Gastrocnemius medialis (tissue), 4 donors: ENCODE data around the gene LNX1. TPM values are rescaled to one million over a fixed set of nuclear protein-coding genes. Genes with fewer than 3 reads are reported as not detected.

Experiments used
- ATAC-seq, 2 donors: fragments of 150-250 bp; one replicate each; pipeline ENCODE4 v1.9.1; 2016
- DNase-seq, 2 donors: peaks; one replicate each; pipeline ENCODE4 v3.0.0-alpha.2; 2019
- H3K27ac ChIP-seq, 4 donors: fragments of 200-600 bp; sonication (generic); 1 replicate in 1 of 4; 2 replicates in 3 of 4; pipeline ENCODE4 v1.5.1; 2016 to 2018; ENCODE audit warnings: mild to moderate bottlenecking in 2 of 4, moderate library complexity in 1 of 4
- H3K27me3 ChIP-seq, 3 donors: fragments of 200-600 bp; sonication (generic) in 2 of 3; 1 replicate in 1 of 3; 2 replicates in 2 of 3; pipeline versions ENCODE4 v1.5.1 to v1.6.0; 2016 to 2019; ENCODE audit warnings: mild to moderate bottlenecking in 1 of 3, moderate library complexity in 1 of 3
- H3K36me3 ChIP-seq, 2 donors: fragments of 200-600 bp; sonication (generic) in 1 of 2; one replicate each; pipeline ENCODE4 v1.5.1; 2017 to 2018
- H3K4me1 ChIP-seq, 2 donors: fragments of 200-600 bp; sonication (generic) in 1 of 2; one replicate each; pipeline ENCODE4 v1.5.1; 2016 to 2017; ENCODE audit warnings: mild to moderate bottlenecking in 2 of 2
- H3K4me3 ChIP-seq, 4 donors: fragments of 200-600 bp; sonication (generic) in 3 of 4; 1 replicate in 1 of 4; 2 replicates in 3 of 4; pipeline ENCODE4 v1.5.1; 2016 to 2019; ENCODE audit warnings: mild to moderate bottlenecking in 2 of 4
- H3K9me3 ChIP-seq, 3 donors: fragments of 200-600 bp; sonication (generic) in 2 of 3; 1 replicate in 1 of 3; 2 replicates in 2 of 3; pipeline ENCODE4 v1.5.1; 2016 to 2019
- CTCF ChIP-seq, 5 experiments: fragments of 450-650 bp in 3 of 5; fragments of 200-600 bp in 2 of 5; sonication (generic) in 2 of 5; IDR thresholded peaks in 4 of 5; conservative IDR thresholded peaks in 1 of 5; 1 replicate in 4 of 5; 2 replicates in 1 of 5; pipeline ENCODE4 v1.5.1; 2016 to 2019; ENCODE audit warnings: antibody characterized with exemption in 5 of 5, mild to moderate bottlenecking in 3 of 5, moderate library complexity in 3 of 5
- POLR2A ChIP-seq, 2 donors: fragments of 450-650 bp; IDR thresholded peaks; one replicate each; pipeline ENCODE4 v1.6.1; 2017; ENCODE audit warnings: antibody characterized with exemption in 2 of 2, mild to moderate bottlenecking in 2 of 2, moderate library complexity in 2 of 2
- in situ Hi-C, 4 donors: fragments of 200-750 bp; cut with MboI; loops; one replicate each; pipeline versions ENCODE4 v1.15.0 to v1.8.0; 2017; ENCODE audit warnings: low sequenced_read_pairs in 4 of 4
- intact Hi-C: fragments of 100-400 bp; cut with DNase I; formaldehyde crosslinking; loops from one replicate; pipeline ENCODE4 v1.15.1; 2023; ENCODE audit warnings: low total_unique reads
- total RNA-seq, 4 donors: library from RNA; depleted of rRNA; stranded (reverse); fragments of >200 nt; gene quantifications; one replicate each; pipeline versions ENCODE4 v1.1.0 to v1.2.3, GENCODE V29; 2016

Gene LNX1
- total RNA-seq, 4 donors from 2014 or later: 7.0 to 12.3 (median 11.0) TPM

GRCh38 chr4:53557669-53558064 lies 33.6 kb downstream of the LNX1 start:
- DNase-seq (no peak), ATAC-seq (no peak)
- H3K4me3 ChIP-seq: no peak overlapping the region
- TF ChIP-seq CTCF (IDR thresholded peaks at IDR 0.05 in 4 of 5, conservative IDR thresholded peaks at IDR 0.05 in 1 of 5): no peak
- no peak for TF ChIP-seq POLR2A (IDR thresholded peaks at IDR 0.05)
- no peaks in the 10 kb centered on the region for H3K9me3 ChIP-seq
- H3K27ac ChIP-seq: peak overlapping the region in 2 of 4 donors; percentile 2 to 45
- intact Hi-C loops (no loop called here), in situ Hi-C loops (no loop called here)
- H3K4me1 ChIP-seq: peaks cover 0 to 4% of the 10 kb centered on the region in 2 donors
- H3K36me3 ChIP-seq: no peaks in the 10 kb centered on the region
- H3K27me3 ChIP-seq: no peaks in the 10 kb centered on the region

- Histone ChIP-seq H3K4me3 (no peak overlapping the region), H3K27me3 (no peaks in the 10 kb centered on the region), H3K4me1 (peaks cover 0 to 4% of the 10 kb centered on the region in 2 donors), H3K36me3 (no peaks in the 10 kb centered on the region), H3K9me3 (no peaks in the 10 kb centered on the region), H3K27ac (no peak overlapping the region)
- TF ChIP-seq POLR2A (IDR thresholded peaks at IDR 0.05) (no peak), CTCF (IDR thresholded peaks at IDR 0.05 in 4 of 5, conservative IDR thresholded peaks at IDR 0.05 in 1 of 5) (no peak)
- no peak for ATAC-seq
- intact Hi-C loops: no loop called here
- DNase-seq: no peak
- in situ Hi-C loops: no loop called here
These were observed 34.6 kb downstream of the LNX1 start for GRCh38 chr4:53556651-53557050.

- Histone ChIP-seq H3K27me3 (no peaks in the 10 kb centered on the region), H3K4me3 (no peak overlapping the region), H3K9me3 (no peaks in the 10 kb centered on the region), H3K27ac (no peak overlapping the region), H3K36me3 (no peaks in the 10 kb centered on the region), H3K4me1 (peaks cover 0 to 4% of the 10 kb centered on the region in 2 donors)
- no peak for TF ChIP-seq POLR2A (IDR thresholded peaks at IDR 0.05)
- no peak for TF ChIP-seq CTCF (IDR thresholded peaks at IDR 0.05 in 4 of 5, conservative IDR thresholded peaks at IDR 0.05 in 1 of 5)
- no peak for DNase-seq
- in situ Hi-C loops (no loop called here), intact Hi-C loops (no loop called here)
- ATAC-seq: no peak
These were observed 37.6 kb downstream of the LNX1 start for GRCh38 chr4:53553486-53554210.

- in situ Hi-C loops: no loop called here
- DNase-seq: no peak
- no peak overlapping the region for H3K4me3 ChIP-seq
- no peak for ATAC-seq
- no peak overlapping the region for H3K27ac ChIP-seq
- no peaks in the 10 kb centered on the region for H3K4me1 ChIP-seq
- intact Hi-C loops: no loop called here
- H3K36me3 ChIP-seq: no peaks in the 10 kb centered on the region
- TF ChIP-seq CTCF (IDR thresholded peaks at IDR 0.05 in 4 of 5, conservative IDR thresholded peaks at IDR 0.05 in 1 of 5) (no peak), POLR2A (IDR thresholded peaks at IDR 0.05) (no peak)
- H3K27me3 ChIP-seq: no peaks in the 10 kb centered on the region
- H3K9me3 ChIP-seq: no peaks in the 10 kb centered on the region
These were observed 38.6 kb downstream of the LNX1 start for GRCh38 chr4:53552711-53553110.

GRCh38 chr4:53551958-53552357 lies 39.3 kb downstream of the LNX1 start:
- Histone ChIP-seq H3K4me1 (no peaks in the 10 kb centered on the region), H3K9me3 (no peaks in the 10 kb centered on the region), H3K27me3 (no peaks in the 10 kb centered on the region), H3K27ac (no peak overlapping the region), H3K4me3 (no peak overlapping the region), H3K36me3 (no peaks in the 10 kb centered on the region)
- TF ChIP-seq POLR2A (IDR thresholded peaks at IDR 0.05) (no peak), CTCF (IDR thresholded peaks at IDR 0.05 in 4 of 5, conservative IDR thresholded peaks at IDR 0.05 in 1 of 5) (no peak)
- in situ Hi-C loops: no loop called here
- intact Hi-C loops: no loop called here
- no peak for ATAC-seq
- no peak for DNase-seq
